WERI-Rb-1 (cell line): ENCODE results near the gene SNRNP25.
"Not testable (repeated sequence)": the region's sequence is repeated elsewhere in the genome, so short reads cannot be mapped to it uniquely, and the experiment has no call there.

Experiments used
- DNase-seq: peaks from one replicate; pipeline ENCODE4 v3.0.0-alpha.2; 2020
- H3K27ac ChIP-seq: fragments of 250-450 bp; sonication (Bioruptor Pico); 2 replicates; pipeline ENCODE4 v1.5.1; 2020; ENCODE audit warnings: mild to moderate bottlenecking, moderate library complexity
- H3K27me3 ChIP-seq: fragments of 250-450 bp; sonication (Bioruptor Pico); 2 replicates; pipeline ENCODE4 v1.5.1; 2021; ENCODE audit warnings: mild to moderate bottlenecking, low read depth, moderate library complexity; ENCODE audit not compliant: insufficient read depth, severe bottlenecking
- H3K36me3 ChIP-seq: fragments of 250-450 bp; sonication (Bioruptor Pico); 2 replicates; pipeline ENCODE4 v1.5.1; 2020; ENCODE audit warnings: mild to moderate bottlenecking, moderate library complexity
- H3K4me3 ChIP-seq: 2 replicates; pipeline ENCODE4 v1.5.1; 2011; ENCODE audit warnings: low read depth, mild to moderate bottlenecking, control low read depth, low read length
- H3K9me3 ChIP-seq: fragments of 250-450 bp; sonication (Bioruptor Pico); 2 replicates; pipeline ENCODE4 v1.5.1; 2021; ENCODE audit warnings: mild to moderate bottlenecking, moderate library complexity; ENCODE audit not compliant: severe bottlenecking
- CTCF ChIP-seq: IDR thresholded peaks from 2 replicates; pipeline ENCODE4 v1.5.1; 2011; ENCODE audit warnings: low read depth, mild to moderate bottlenecking, control low read depth, inconsistent platforms, low read length

SNRNP25 gene

GRCh38 chr16:43294-43693, 10.3 kb upstream of the SNRNP25 start:
- TF ChIP-seq CTCF, result no peak
- no peak overlapping the region for H3K4me3 ChIP-seq
- no peaks in the 10 kb centered on the region for H3K27me3 ChIP-seq
- no peaks in the 10 kb centered on the region for H3K9me3 ChIP-seq
- no peak for DNase-seq
- peaks cover 49% of the 10 kb centered on the region for H3K36me3 ChIP-seq
- H3K27ac ChIP-seq, result no peak overlapping the region; the same call in 1 of the 2 replicates

GRCh38 chr16:44655-45054, 9.0 kb upstream of the SNRNP25 start:
- Histone ChIP-seq H3K9me3 (no peaks in the 10 kb centered on the region), H3K27me3 (no peaks in the 10 kb centered on the region), H3K27ac (peak overlapping the region; percentile 81), H3K36me3 (peaks cover 53% of the 10 kb centered on the region), H3K4me3 (no peak overlapping the region)
- TF ChIP-seq CTCF, result no peak
- no peak for DNase-seq

- H3K4me3 ChIP-seq, result no peak overlapping the region
- peaks cover 61% of the 10 kb centered on the region for H3K36me3 ChIP-seq
- H3K27me3 ChIP-seq, result no peaks in the 10 kb centered on the region
- DNase-seq, result peak; percentile 70
- no peak for TF ChIP-seq CTCF
- H3K27ac ChIP-seq, result peak overlapping the region; percentile 81
- H3K9me3 ChIP-seq, result no peaks in the 10 kb centered on the region
Observed at GRCh38 chr16:45454-45853, 8.2 kb upstream of the SNRNP25 start.

- H3K27me3 ChIP-seq, H3K9me3 ChIP-seq, H3K4me3 ChIP-seq, DNase-seq: not testable (repeated sequence)
- Histone ChIP-seq H3K27ac (peak overlapping the region; percentile 81), H3K36me3 (peaks cover 65% of the 10 kb centered on the region)
Observed at GRCh38 chr16:46510-46909, 7.1 kb upstream of the SNRNP25 start.

- H3K9me3 ChIP-seq, result no peaks in the 10 kb centered on the region
- H3K27ac ChIP-seq, result peak overlapping the region; percentile 81
- TF ChIP-seq CTCF, result no peak
- H3K27me3 ChIP-seq, result no peaks in the 10 kb centered on the region
- peaks cover 62% of the 10 kb centered on the region for H3K36me3 ChIP-seq
- H3K4me3 ChIP-seq, result no peak overlapping the region
- DNase-seq, result no peak
Observed at GRCh38 chr16:47234-47633, 6.4 kb upstream of the SNRNP25 start.

- Histone ChIP-seq H3K27ac (no peak overlapping the region), H3K4me3 (no peak overlapping the region), H3K36me3 (peaks cover 50% of the 10 kb centered on the region), H3K27me3 (no peaks in the 10 kb centered on the region), H3K9me3 (no peaks in the 10 kb centered on the region)
- TF ChIP-seq CTCF, result no peak
- DNase-seq, result no peak
Observed at GRCh38 chr16:50769-51591, 2.6 kb upstream of the SNRNP25 start.
